ENCODE data around the gene BCKDHA. TPM values are rescaled to one million over a fixed set of nuclear protein-coding genes. Genes with fewer than 3 reads are reported as not detected.
A peak's percentile ranks its signal among the peaks of the same experiment; 100 is the strongest.

Gene BCKDHA
- total RNA-seq, result 10 to 100 TPM in 5 of 6 donors, 1 to 10 TPM in 1; 9.3 to 29.3 (median 18.6) TPM
- polyA plus RNA-seq, result 10 to 100 TPM; 23.6 to 34.2 TPM

- intact Hi-C loops (cut with DNase I), result no loop called here
These were observed at the start of gene BCKDHA, which contains the start of gene EXOSC5 for GRCh38 chr19:41397086-41398049. Gene BCKDHA, plus strand, starts transcription at chr19:41397818. Its CDS starts 10 bp downstream, at chr19:41397828. Gene EXOSC5, minus strand, starts transcription at chr19:41397359. Its CDS starts 31 bp downstream, at chr19:41397328.

DNA sequence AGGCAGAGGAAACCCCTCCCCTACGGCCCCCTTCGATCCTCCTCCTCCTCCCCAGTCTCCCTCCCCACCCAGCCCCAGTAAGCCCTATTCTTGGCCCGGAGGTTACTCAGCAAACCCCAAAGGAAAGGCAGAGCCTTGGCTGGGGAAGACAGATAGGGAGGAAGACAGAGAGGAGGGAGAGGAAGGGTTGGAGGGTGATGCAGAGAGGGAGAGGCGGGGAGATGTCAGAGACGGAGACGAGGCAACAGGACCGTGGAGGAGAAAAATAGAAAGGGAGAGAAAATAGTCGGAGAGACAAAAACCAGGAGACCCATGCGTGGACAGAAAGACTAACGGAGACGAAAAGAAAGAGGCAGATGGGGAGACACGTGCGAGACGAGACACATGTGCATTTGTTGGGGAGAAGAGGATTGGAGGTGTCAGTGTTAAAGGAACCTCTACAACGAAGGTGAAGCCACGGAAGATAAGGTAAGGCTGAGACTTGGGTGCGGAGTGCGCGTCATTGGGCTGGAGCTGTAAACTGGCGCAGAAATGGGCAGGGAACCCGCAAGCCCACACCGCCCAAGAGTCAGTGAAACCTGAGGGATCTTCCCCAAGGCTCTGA lies 46.8 kb upstream of the BCKDHA start:
- no peak for TF ChIP-seq CTCF (IDR thresholded peaks at IDR 0.05)
- Histone ChIP-seq H3K27me3 (no peaks in the 10 kb centered on the region), H3K4me3 (peak overlapping the region; percentile 55 to 79 (median 61)), H3K4me1 (peaks cover 0 to 5% (median 0%) of the 10 kb centered on the region in 3 donors), H3K9me3 (no peaks in the 10 kb centered on the region), H3K36me3 (no peaks in the 10 kb centered on the region), H3K27ac (no peak overlapping the region)
- no peak for DNase-seq
- 23 to 28% methylated on average over 22 of the region's 22 CpGs for WGBS, 2 donors
- intact Hi-C loops (cut with DNase I), result no loop called here
- ATAC-seq, result no peak
- FAIRE-seq, result no peak

More at GRCh38 chr19:41397086-41398049, at the start of gene BCKDHA, which contains the start of gene EXOSC5:
- Histone ChIP-seq H3K36me3 (no peaks in the 10 kb centered on the region), H3K4me3 (peak within 1 kb of the TSS; percentile 64 to 95 (median 82)), H3K27me3 (no peaks in the 10 kb centered on the region), H3K4me1 (peaks cover 0 to 16% (median 9%) of the 10 kb centered on the region in 3 donors), H3K27ac (peak within 1 kb of the TSS; percentile 93 to 99 (median 96)), H3K9me3 (no peaks in the 10 kb centered on the region)
- WGBS, 2 donors, result 0 to 1% methylated on average over 50 of the region's 50 CpGs
- peak; percentile 96 to 99 (median 97) for ATAC-seq
- FAIRE-seq, result peak; percentile 95
- TF ChIP-seq CTCF (IDR thresholded peaks at IDR 0.05), result no peak
- peak; percentile 97 to 100 (median 100) for DNase-seq

GRCh38 chr19:41351339-41352245 lies 46.0 kb upstream of the BCKDHA start:
- no peak for TF ChIP-seq CTCF (IDR thresholded peaks at IDR 0.05)
- Histone ChIP-seq H3K27ac (no peak overlapping the region), H3K4me3 (peak overlapping the region; percentile 55 to 79 (median 61)), H3K36me3 (no peaks in the 10 kb centered on the region), H3K4me1 (peaks cover 0 to 5% (median 0%) of the 10 kb centered on the region in 3 donors), H3K9me3 (no peaks in the 10 kb centered on the region), H3K27me3 (no peaks in the 10 kb centered on the region)
- FAIRE-seq (no peak), DNase-seq (peak in 4 of 6 donors; percentile 61 to 79 (median 70)), ATAC-seq (peak; percentile 32 to 65 (median 44))
- intact Hi-C loops (cut with DNase I), result no loop called here
- 1 to 2% methylated on average over 33 to 58 of the region's 58 CpGs for WGBS, 2 donors

- no peaks in the 10 kb centered on the region for H3K27me3 ChIP-seq
- 0% methylated on average over 11 to 12 of the region's 12 CpGs for WGBS, 2 donors
- peak overlapping the region; percentile 57 to 79 (median 70) for H3K4me3 ChIP-seq
- no peak for ATAC-seq
- H3K27ac ChIP-seq, result no peak overlapping the region
- no peak for DNase-seq
- no peak for TF ChIP-seq CTCF (IDR thresholded peaks at IDR 0.05)
- intact Hi-C loops (cut with DNase I), result no loop called here
- no peaks in the 10 kb centered on the region for H3K36me3 ChIP-seq
- H3K4me1 ChIP-seq, result peaks cover 0 to 5% (median 0%) of the 10 kb centered on the region in 3 donors
- no peak for FAIRE-seq
- H3K9me3 ChIP-seq, result no peaks in the 10 kb centered on the region
These were observed 45.4 kb upstream of the BCKDHA start for GRCh38 chr19:41352279-41352608.
